Loucy (cell line): Measurements from ENCODE around the gene HERPUD2.

Experiments used
- EZH2phosphoT487 ChIP-seq: fragments of 200-600 bp; IDR thresholded peaks from 2 replicates; pipeline ENCODE4 v1.6.1; 2018; ENCODE audit warnings: antibody characterized with exemption, mild to moderate bottlenecking, moderate library complexity, borderline replicate concordance
- TF ChIP-seq, protein P1 (sequence below): fragments of 200-600 bp; sonication (generic); conservative IDR thresholded peaks from 2 replicates; pipeline ENCODE4 v1.5.1; 2014; ENCODE audit warnings: mild to moderate bottlenecking, antibody characterized with exemption, low read length

DNA sequence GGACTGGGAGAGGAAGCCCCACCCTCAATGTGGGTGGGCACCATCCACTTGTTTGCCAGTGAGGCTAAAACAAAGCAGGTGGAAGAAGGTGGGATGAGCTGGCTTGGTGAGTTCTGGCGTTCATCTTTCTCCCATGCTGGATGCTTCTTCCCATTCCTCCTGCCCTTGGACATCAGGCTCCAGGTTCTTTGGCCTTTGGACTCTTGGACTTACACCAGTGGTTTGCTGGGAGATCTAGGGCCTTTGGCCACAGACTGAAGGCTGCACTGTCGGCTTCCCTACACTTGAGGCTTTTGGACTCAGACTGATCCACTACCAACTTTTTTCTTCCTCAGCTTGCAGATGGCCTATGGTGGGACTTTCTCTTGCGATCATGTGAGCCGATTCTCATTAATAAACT lies 106.3 kb downstream of the HERPUD2 start:
- TF ChIP-seq, protein P1, sequence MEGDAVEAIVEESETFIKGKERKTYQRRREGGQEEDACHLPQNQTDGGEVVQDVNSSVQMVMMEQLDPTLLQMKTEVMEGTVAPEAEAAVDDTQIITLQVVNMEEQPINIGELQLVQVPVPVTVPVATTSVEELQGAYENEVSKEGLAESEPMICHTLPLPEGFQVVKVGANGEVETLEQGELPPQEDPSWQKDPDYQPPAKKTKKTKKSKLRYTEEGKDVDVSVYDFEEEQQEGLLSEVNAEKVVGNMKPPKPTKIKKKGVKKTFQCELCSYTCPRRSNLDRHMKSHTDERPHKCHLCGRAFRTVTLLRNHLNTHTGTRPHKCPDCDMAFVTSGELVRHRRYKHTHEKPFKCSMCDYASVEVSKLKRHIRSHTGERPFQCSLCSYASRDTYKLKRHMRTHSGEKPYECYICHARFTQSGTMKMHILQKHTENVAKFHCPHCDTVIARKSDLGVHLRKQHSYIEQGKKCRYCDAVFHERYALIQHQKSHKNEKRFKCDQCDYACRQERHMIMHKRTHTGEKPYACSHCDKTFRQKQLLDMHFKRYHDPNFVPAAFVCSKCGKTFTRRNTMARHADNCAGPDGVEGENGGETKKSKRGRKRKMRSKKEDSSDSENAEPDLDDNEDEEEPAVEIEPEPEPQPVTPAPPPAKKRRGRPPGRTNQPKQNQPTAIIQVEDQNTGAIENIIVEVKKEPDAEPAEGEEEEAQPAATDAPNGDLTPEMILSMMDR = no peak
- no peak for TF ChIP-seq EZH2phosphoT487
